GM13976 (cell line): ENCODE results near the gene ANKH.
A peak's percentile ranks its signal among the peaks of the same experiment; 100 is the strongest.

Experiments
- DNase-seq: peaks from one replicate; pipeline ENCODE4 v3.0.0; 2012; ENCODE audit warnings: low spot score
- CTCF ChIP-seq: IDR thresholded peaks from 2 replicates; pipeline ENCODE4 v1.5.1; 2012; ENCODE audit warnings: borderline replicate concordance, mild to moderate bottlenecking; ENCODE audit not compliant: insufficient read depth; ENCODE audit errors: extremely low read depth, missing control alignments, control extremely low read depth
- in situ Hi-C: fragments of 300-500 bp; cut with MboI; formaldehyde crosslinking; loops from one replicate; pipeline ENCODE4 v1.12.0; 2022; ENCODE audit warnings: low sequenced_read_pairs, mixed read lengths, inconsistent platforms; ENCODE audit not compliant: unreplicated experiment

Gene ANKH

GRCh38 chr5:14730466-14730865 is 141.1 kb downstream of the ANKH start:
- no peak for DNase-seq
- TF ChIP-seq CTCF = no peak
- in situ Hi-C loops = no loop called here

GRCh38 chr5:14729448-14730385 is 141.9 kb downstream of the ANKH start:
- TF ChIP-seq CTCF = no peak
- no peak for DNase-seq
- in situ Hi-C loops = no loop called here

- no peak for DNase-seq
- in situ Hi-C loops = no loop called here
- TF ChIP-seq CTCF = no peak
These were observed 143.1 kb downstream of the ANKH start for GRCh38 chr5:14728459-14728938.

GRCh38 chr5:14727928-14728458 is 143.6 kb downstream of the ANKH start:
- TF ChIP-seq CTCF = no peak
- in situ Hi-C loops = no loop called here
- no peak for DNase-seq

GRCh38 chr5:14727428-14727865 is 144.1 kb downstream of the ANKH start:
- TF ChIP-seq CTCF = peak; percentile 85
- in situ Hi-C loops = no loop called here
- peak; percentile 81 for DNase-seq

GRCh38 chr5:14726066-14726838 is 145.3 kb downstream of the ANKH start:
- no peak for DNase-seq
- TF ChIP-seq CTCF = no peak
- in situ Hi-C loops = no loop called here
